Activated T-helper 9 cell treated with anti-CD3 and anti-CD28 coated beads, Interleukin-2, amount 50 U/mL, for 16 hours (primary cell): ENCODE data around the gene KRTAP5-4.
"Not testable (repeated sequence)": the region's sequence is repeated elsewhere in the genome, so short reads cannot be mapped to it uniquely, and the experiment has no call there.

Experiments used
- DNase-seq: peaks from one replicate; pipeline ENCODE4 v3.0.0-alpha.2; 2020; ENCODE audit warnings: low read depth

Gene KRTAP5-4

GRCh38 chr11:1637628-1638027 lies 15.7 kb upstream of the KRTAP5-4 start:
- DNase-seq = no peak

GRCh38 chr11:1636291-1636950 lies 14.5 kb upstream of the KRTAP5-4 start:
- DNase-seq = no peak

- no peak for DNase-seq
Measured at GRCh38 chr11:1633864-1634263, 11.9 kb upstream of the KRTAP5-4 start.

DNA sequence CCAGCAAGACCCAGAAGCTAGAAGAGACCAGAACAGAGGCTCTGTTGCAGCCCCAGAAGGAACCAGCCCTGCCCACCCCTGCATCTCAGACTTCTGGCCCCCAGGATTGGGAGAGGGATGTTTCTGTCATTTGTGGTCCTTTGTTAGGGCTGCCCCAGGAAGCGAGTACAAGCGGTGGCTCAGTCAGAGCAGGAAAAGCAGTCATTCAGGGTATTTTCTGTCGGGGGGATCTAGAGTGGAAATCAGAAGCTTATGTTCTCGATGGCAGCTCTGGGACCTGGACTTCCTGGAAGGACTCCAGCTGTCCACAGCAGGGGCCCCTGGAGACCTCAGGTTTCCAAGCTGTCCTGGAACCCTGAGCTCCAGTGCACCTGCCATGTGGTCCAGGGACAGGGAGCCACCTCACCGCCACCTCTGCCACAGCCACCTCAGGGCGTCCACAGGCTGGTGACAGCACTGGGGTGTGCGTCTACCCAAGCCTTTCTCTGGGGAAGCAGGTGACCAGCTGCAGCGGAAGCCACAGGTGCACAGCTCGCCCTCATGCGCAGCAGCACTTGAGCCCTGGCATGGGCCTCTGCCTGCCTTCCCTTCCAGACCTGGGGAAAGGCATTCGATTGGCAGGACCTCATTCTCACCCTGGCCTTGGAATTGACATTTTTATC lies 10.2 kb upstream of the KRTAP5-4 start:
- DNase-seq = no peak

DNA sequence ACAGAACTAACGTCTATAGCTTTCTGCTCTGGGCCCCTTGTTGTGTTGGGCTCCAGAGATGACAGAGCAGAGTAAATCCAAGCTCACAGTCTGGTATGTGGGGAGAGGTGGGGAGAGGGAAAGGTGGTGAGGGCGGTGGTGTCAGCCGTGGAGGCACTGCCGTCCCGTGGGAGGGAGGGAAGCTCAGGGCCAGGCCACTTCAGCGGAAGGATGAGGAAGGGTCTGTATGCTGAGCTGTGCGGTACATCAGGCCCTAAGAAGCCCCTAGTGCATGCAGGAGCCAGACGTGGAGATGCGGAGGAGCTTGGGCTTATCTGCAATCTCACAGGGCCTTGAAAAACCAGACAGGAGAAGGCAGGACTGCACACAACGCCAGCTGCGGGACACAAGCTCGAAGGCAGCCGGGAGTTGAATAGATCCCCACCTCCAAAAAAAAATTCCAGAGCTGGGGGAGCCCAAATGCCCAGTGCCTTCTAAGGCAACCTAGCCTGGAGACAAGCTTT lies 9.2 kb upstream of the KRTAP5-4 start:
- no peak for DNase-seq

DNA sequence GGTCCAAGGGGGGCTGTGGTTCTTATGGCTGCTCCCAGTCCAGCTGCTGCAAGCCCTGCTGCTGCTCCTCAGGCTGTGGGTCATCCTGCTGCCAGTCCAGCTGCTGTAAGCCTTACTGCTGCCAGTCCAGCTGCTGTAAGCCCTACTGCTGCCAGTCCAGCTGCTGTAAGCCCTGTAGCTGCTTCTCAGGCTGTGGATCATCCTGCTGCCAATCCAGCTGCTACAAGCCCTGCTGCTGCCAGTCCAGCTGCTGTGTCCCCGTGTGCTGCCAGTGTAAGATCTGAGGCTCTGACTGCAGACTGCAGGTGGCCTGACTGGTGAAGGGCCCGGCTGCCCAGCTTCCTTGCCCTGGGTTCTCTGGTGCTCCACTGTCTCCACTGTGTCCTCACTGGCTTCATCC lies 8.3 kb upstream of the KRTAP5-4 start:
- no peak for DNase-seq

- no peak for DNase-seq
Measured at GRCh38 chr11:1629326-1630185, 7.6 kb upstream of the KRTAP5-4 start, which contains the start of gene KRTAP5-5. Gene KRTAP5-5 (plus strand): TSS chr11:1629775. CDS start chr11:1629841, 66 bp downstream.

DNA sequence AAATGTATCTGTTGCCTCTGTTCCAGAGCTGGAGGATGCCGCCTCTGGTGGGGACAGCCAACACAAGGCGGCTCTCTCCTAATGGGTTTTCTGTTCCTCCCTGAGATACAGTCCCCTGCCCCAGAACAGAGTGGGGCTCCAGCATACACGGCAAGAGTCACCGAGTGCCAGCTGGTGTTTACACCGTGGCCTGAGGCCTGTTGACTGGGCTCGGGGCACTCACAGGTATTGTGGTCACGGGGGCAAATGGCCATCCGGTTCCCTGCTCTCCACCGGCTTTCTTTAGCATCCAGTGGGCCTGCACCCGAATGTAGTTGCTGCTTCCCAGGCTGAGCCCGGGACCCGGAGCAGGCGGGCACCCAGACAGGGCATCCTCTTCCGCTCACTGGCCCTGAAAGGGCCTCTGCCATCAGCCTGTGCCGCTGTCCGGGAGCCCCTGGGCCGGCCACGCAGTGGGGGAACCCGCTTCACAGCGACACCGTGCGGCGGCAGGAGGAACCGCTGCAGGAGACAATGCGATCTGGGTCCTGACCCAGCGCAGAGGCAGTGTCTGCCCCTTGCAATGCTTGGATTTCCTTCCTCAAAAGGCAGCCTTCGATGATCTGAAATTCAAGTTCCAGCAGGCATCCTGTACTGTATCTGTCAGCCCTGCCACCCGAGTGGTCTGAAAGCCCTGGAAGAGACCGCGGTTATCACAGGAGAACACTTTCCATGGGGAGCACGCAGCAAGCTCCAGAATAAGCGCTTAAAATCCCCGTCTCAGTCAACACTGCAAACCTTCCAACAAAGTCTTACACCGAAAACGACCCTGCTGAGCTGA lies 6.8 kb upstream of the KRTAP5-4 start:
- DNase-seq = peak; percentile 43

DNA sequence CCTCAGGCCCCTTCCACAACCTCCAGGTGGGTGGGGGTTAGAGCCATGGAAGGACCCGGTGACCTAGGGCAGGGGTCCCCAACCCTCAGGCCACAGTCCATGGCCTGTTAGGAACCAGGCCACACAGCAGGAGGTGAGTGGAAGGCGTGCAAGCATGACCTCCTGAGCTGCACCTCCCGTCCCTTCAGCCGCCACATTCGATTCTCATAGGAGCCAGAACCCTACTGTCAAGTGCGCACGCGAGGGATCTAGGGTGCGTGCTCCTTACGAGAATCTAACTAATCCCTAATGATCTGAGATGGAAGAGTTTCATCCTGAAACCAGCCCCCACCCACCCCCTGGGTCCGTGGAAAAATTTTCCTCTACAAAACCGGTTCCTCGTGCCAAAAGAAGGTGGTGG lies 3.6 kb upstream of the KRTAP5-4 start:
- DNase-seq = no peak

DNA sequence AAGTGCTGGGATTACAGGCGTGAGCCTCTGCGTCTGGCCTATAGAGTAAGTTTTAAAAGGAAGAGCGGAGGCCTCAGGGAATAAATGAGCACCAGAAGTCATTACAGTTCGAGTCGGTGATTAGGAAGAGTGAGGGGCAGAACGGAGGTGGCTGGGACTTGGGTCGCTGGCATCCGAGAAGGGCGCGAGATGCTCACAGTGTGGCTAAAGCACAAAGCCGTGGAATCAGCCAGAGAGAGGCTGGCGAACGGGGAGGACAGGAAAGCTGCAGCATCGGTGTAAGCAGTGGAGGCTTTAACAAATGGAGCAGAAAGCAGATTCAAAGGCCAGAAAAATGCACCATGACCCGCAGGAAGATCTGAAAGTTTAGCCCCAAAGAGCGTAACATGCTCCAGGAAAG lies 2.7 kb upstream of the KRTAP5-4 start:
- DNase-seq = no peak

- DNase-seq = no peak
Measured at GRCh38 chr11:1623716-1624115, 1.8 kb upstream of the KRTAP5-4 start.

DNA sequence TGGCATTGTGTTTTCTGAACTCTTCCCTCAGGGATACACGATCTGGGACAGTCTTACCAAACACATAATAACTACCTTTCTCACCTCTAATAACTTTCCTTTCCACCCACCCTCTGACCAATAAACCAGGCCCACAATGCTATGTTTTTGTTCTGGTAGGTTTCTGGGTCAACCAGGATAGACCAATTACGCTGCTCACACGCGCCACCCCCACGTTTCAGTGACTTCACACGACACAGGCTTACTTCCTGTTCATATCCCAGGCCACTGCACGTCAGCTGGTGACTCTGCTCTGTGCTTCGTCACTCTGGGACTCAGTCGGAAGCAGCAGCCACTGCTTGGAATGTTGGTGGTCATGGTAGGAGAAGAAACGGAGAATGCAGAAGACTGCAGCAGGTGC lies 2.5 kb downstream of the KRTAP5-4 start:
- peak; percentile 21 for DNase-seq

- DNase-seq = no peak
Measured at GRCh38 chr11:1618231-1618630, 3.7 kb downstream of the KRTAP5-4 start.

- DNase-seq = no peak
Measured at GRCh38 chr11:1608363-1608762, 13.6 kb downstream of the KRTAP5-4 start, which contains the start of gene KRTAP5-3. Gene KRTAP5-3 (minus strand): TSS chr11:1608463. CDS start chr11:1608385, 78 bp downstream.

DNA sequence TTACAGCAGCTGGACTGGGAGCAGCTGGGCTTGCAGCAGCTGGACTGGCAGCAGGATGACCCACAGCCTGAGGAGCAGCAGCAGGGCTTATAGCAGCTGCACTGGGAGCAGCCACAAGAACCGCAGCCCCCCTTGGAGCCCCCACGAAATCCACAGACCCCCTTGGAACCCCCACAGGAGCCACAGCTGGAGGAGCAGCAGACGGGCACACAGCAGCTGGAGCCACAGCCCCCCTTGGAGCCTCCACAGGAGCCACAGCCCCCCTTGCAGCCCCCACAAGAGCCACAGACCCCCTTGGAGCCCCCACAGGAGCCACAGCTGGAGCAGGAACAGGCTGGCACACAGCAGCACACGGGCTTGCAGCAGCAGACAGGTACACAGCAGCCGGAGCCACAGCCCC lies 14.0 kb downstream of the KRTAP5-4 start:
- DNase-seq = not testable (repeated sequence)

DNA sequence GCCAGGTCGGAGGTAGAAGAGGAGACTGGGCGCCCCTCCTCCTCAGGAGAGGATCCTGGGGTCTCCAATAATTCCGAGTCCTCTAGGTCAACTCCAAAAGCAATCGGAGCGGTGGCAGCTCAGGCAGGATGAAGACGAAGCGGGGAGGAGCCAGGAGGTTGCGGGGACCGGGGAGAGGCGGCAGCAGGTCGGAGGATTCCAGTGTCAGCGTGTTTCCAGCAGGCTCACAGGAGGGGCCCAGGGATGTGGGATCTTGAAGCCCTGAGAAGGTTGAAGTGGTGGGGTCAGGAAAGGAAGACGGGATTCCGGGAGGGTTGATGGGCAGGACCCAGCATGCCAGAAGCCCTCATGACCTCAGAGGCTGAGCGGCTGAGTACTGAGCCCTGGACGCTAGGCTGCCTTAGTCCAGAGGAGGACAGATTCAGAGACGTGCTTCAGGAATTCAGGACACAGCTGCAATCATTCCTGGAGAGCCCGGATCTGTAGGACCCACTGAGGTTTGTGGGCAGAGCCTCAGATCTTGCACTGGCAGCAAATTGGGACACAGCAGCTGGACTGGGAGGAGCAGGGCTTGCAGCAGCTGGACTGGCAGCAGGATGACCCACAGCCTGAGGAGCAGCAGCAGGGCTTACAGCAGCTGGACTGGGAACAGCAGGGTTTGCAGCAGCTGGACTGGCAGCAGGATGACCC lies 14.6 kb downstream of the KRTAP5-4 start:
- DNase-seq = not testable (repeated sequence)

DNA sequence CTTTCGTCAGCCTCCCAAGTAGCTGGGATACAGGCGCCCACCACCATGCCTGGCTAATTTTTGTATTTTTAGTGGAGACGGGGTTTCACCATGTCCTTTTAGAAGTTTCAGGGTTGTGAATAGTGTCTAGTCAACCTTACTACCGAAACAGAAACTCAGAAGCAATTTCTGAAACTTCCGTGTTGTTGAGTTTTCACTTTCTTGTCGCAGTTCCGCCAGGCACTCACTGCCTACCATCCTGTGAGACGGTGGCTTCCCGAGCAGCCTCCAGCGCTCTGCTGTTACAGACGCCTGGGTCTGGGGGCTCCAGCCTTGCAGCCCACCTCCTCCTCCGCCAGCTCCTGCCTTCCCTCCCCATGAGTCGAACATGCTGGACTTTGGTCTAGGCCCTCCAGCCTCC lies 16.0 kb downstream of the KRTAP5-4 start:
- DNase-seq = not testable (repeated sequence)

DNA sequence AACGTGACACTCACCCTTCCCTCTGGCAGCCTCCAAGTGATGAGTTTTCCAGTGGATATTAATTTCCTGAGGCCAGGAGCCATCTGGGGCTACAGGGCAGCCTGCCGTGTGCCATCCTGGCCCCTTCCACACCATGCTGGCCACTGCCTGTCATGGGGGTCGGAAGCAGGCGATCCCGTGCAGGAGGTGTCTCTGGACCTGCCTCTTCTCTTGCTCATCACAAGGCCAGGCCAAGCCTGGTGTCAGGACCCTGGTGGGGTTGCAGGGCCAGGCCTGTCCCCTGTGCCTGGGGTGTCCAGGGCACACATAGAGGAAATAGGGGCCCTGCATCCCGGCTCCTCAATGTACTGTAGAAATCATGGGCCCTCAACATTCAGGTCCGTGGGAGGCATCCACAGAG lies 17.2 kb downstream of the KRTAP5-4 start:
- no peak for DNase-seq

GRCh38 chr11:1604181-1604580 lies 17.8 kb downstream of the KRTAP5-4 start:
- DNase-seq = no peak

DNA sequence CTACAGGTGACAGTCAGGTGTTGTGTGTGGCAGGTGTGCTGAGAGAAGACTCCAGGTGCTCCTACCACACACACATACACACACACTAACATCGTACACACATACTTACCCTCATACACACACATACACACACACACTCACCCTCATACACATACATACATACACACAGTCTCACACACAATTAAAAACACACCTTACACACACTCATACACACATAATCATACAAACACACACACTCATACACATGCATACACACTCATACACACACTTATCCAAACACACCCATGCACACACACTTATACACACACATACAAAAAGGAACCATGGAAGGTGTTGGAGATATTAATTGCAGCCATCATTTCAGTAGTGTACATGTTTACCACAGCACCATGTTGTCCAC lies 18.3 kb downstream of the KRTAP5-4 start:
- no peak for DNase-seq

DNA sequence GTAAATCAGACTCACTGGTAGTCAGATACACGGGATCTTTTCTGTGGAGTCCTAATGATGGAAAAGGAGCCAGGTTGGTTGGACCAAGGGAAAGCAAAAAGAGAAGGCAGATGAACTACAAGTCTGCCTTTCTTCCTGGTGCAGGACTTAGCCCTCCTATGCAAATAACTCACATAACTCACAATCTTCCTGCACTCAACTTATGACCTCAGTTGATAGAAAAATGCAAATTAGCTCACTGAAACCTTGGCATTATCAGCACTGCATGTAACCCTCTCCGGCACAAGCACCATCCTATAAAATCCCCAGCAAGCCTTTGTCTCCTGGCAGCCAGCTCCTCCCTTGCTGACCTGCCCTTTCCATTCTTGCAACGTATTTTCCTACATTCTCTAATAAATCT lies 20.3 kb downstream of the KRTAP5-4 start:
- DNase-seq = not testable (repeated sequence)
